HG03342 (cell line): ENCODE measurements around the gene MIER2.

ENCODE experiments used
- ATAC-seq: cut with Tn5 transposase; IDR thresholded peaks from one replicate; pipeline ENCODE4 v1.9.1; 2021; ENCODE audit warnings: mild to moderate bottlenecking, moderate library complexity; ENCODE audit not compliant: unreplicated experiment

Gene MIER2

GRCh38 chr19:309206-309565, 35.4 kb downstream of the MIER2 start:
- ATAC-seq = no peak

GRCh38 chr19:308471-309205, 36.0 kb downstream of the MIER2 start:
- no peak for ATAC-seq

- no peak for ATAC-seq
These were observed 36.7 kb downstream of the MIER2 start for GRCh38 chr19:307793-308420.

GRCh38 chr19:307111-307531, 37.5 kb downstream of the MIER2 start:
- no peak for ATAC-seq

GRCh38 chr19:306151-306900, 38.3 kb downstream of the MIER2 start:
- ATAC-seq = no peak

- no peak for ATAC-seq
These were observed 39.1 kb downstream of the MIER2 start for GRCh38 chr19:305240-306150.

GRCh38 chr19:296476-297225, 47.9 kb downstream of the MIER2 start:
- no peak for ATAC-seq

GRCh38 chr19:295687-296370, 48.8 kb downstream of the MIER2 start:
- no peak for ATAC-seq

GRCh38 chr19:294946-295686, 49.5 kb downstream of the MIER2 start:
- ATAC-seq = no peak

- no peak for ATAC-seq
These were observed 50.2 kb downstream of the MIER2 start for GRCh38 chr19:294341-294945.

- no peak for ATAC-seq
These were observed 51.0 kb downstream of the MIER2 start for GRCh38 chr19:293436-294110.

GRCh38 chr19:292951-293350, 51.6 kb downstream of the MIER2 start:
- no peak for ATAC-seq

GRCh38 chr19:292281-292884, 52.2 kb downstream of the MIER2 start:
- no peak for ATAC-seq

- ATAC-seq = no peak
These were observed 52.9 kb downstream of the MIER2 start for GRCh38 chr19:291561-292280.

GRCh38 chr19:291006-291521, 53.5 kb downstream of the MIER2 start, which contains the start of gene PLPP2:
PLPP2 (minus strand) TSS chr19:291403; CDS start chr19:291336, 67 bp downstream.
- no peak for ATAC-seq

- ATAC-seq = no peak
These were observed 54.1 kb downstream of the MIER2 start for GRCh38 chr19:290372-291005.
